Tibial nerve (tissue), 4 donors: Measurements from ENCODE around the gene ST8SIA3. TPM values are rescaled to one million over a fixed set of nuclear protein-coding genes. Genes with fewer than 3 reads are reported as not detected.

Experiments used
- DNase-seq, 2 donors: peaks; one replicate each; pipeline ENCODE4 v3.0.0-alpha.2; 2019; ENCODE audit warnings: low spot score in 2 of 2
- H3K27ac ChIP-seq, 4 donors: fragments of 200-600 bp; sonication (generic) in 3 of 4; one replicate each; pipeline ENCODE4 v1.5.1; 2017 to 2019; ENCODE audit warnings: mild to moderate bottlenecking in 1 of 4
- H3K27me3 ChIP-seq, 2 donors: fragments of 200-600 bp; sonication (generic) in 1 of 2; one replicate each; pipeline versions ENCODE4 v1.5.1 to v1.6.0; 2017 to 2019
- H3K36me3 ChIP-seq, 3 donors: fragments of 200-600 bp; sonication (generic); one replicate each; pipeline ENCODE4 v1.5.1; 2018 to 2019
- H3K4me1 ChIP-seq, 4 donors: fragments of 200-600 bp; sonication (generic) in 3 of 4; one replicate each; pipeline ENCODE4 v1.5.1; 2017 to 2019
- H3K4me3 ChIP-seq, 4 donors: fragments of 200-600 bp; sonication (generic) in 3 of 4; one replicate each; pipeline ENCODE4 v1.5.1; 2017 to 2019; ENCODE audit warnings: mild to moderate bottlenecking in 1 of 4, moderate library complexity in 1 of 4
- H3K9me3 ChIP-seq, 4 donors: fragments of 200-600 bp; sonication (generic) in 3 of 4; one replicate each; pipeline ENCODE4 v1.5.1; 2017 to 2019
- EP300 ChIP-seq, 2 donors: sonication (generic); formaldehyde crosslinking; IDR thresholded peaks; one replicate each; pipeline ENCODE4 v1.6.1; 2017; ENCODE audit warnings: antibody characterized with exemption in 2 of 2, mild to moderate bottlenecking in 1 of 2
- POLR2A ChIP-seq, 2 donors: fragments of 450-650 bp; IDR thresholded peaks; one replicate each; pipeline ENCODE4 v1.6.1; 2017; ENCODE audit warnings: antibody characterized with exemption in 2 of 2, mild to moderate bottlenecking in 2 of 2, moderate library complexity in 2 of 2
- WGBS, 2 donors: methylation state at CpG; one replicate each; pipeline ENCODE4 v1.1.5; 2018; 5-methylcytosine and 5-hydroxymethylcytosine counted together
- total RNA-seq, 4 donors: library from RNA; depleted of rRNA; stranded (reverse); fragments of >200 nt; gene quantifications; one replicate each; pipeline ENCODE4 v1.1.0, GENCODE V29; 2016
- TF ChIP-seq, protein P1 (sequence below), 5 experiments: fragments of 200-600 bp in 3 of 5; fragments of 450-650 bp in 2 of 5; sonication (generic) in 3 of 5; IDR thresholded peaks; one replicate each; pipeline ENCODE4 v1.5.1; 2016 to 2019; ENCODE audit warnings: antibody characterized with exemption in 5 of 5, mild to moderate bottlenecking in 3 of 5, moderate library complexity in 2 of 5

ST8SIA3 gene
- total RNA-seq, 4 donors from 2014 or later: not detected

DNA sequence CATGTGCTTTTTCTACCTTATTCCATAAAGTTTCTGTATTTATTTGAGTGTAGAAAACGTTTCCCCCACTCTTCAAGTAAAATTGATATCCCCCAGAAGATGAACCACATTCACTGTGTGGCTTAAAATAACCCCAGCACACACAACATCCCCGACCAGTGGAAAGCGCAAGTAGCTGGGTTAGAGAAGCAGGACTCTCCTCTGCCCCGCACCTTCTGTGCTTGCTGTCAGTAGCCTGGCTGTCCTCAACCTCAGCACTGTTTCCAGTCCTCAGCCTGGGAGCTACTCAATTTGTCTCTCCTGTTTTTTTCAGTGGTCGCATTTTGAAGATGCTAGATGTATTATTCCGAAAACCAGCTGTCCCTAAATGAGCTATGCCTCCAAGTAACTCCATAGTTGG lies 18.0 kb upstream of the ST8SIA3 start:
- Histone ChIP-seq H3K36me3 (no peaks in the 10 kb centered on the region), H3K4me1 (no peaks in the 10 kb centered on the region), H3K9me3 (no peaks in the 10 kb centered on the region), H3K4me3 (no peak overlapping the region), H3K27me3 (no peaks in the 10 kb centered on the region), H3K27ac (no peak overlapping the region)
- 63% methylated on average over 6 of the region's 6 CpGs for WGBS, 2 donors
- DNase-seq: no peak
- no peak for TF ChIP-seq EP300 (IDR thresholded peaks at IDR 0.05)
- no peak for TF ChIP-seq POLR2A (IDR thresholded peaks at IDR 0.05)

DNA sequence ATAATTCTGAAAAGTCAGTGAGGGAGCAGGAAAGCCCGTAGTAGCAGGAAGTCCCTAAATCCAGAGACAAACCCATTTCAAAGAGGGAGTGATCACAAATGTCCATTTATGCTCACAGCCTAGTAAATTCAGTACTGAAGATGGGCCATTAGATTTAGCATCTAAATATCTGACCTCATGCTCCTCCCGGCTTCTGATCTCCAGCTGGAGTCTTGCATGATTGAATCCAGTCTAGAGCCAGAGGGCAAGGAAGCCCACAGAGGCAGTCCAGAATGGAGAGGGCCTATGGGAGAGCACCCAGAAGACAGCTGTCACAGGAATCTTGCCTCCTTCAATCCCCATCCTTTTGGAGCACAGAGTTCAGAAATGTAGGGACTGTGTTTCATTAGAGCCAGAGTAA lies 16.0 kb upstream of the ST8SIA3 start:
- H3K27me3 ChIP-seq: no peaks in the 10 kb centered on the region
- no peak overlapping the region for H3K4me3 ChIP-seq
- no peak overlapping the region for H3K27ac ChIP-seq
- no peaks in the 10 kb centered on the region for H3K4me1 ChIP-seq
- H3K36me3 ChIP-seq: no peaks in the 10 kb centered on the region
- TF ChIP-seq, protein P1, sequence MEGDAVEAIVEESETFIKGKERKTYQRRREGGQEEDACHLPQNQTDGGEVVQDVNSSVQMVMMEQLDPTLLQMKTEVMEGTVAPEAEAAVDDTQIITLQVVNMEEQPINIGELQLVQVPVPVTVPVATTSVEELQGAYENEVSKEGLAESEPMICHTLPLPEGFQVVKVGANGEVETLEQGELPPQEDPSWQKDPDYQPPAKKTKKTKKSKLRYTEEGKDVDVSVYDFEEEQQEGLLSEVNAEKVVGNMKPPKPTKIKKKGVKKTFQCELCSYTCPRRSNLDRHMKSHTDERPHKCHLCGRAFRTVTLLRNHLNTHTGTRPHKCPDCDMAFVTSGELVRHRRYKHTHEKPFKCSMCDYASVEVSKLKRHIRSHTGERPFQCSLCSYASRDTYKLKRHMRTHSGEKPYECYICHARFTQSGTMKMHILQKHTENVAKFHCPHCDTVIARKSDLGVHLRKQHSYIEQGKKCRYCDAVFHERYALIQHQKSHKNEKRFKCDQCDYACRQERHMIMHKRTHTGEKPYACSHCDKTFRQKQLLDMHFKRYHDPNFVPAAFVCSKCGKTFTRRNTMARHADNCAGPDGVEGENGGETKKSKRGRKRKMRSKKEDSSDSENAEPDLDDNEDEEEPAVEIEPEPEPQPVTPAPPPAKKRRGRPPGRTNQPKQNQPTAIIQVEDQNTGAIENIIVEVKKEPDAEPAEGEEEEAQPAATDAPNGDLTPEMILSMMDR (IDR thresholded peaks at IDR 0.05): no peak
- no peak for TF ChIP-seq EP300 (IDR thresholded peaks at IDR 0.05)
- no peak for TF ChIP-seq POLR2A (IDR thresholded peaks at IDR 0.05)
- H3K9me3 ChIP-seq: no peaks in the 10 kb centered on the region
- no peak for DNase-seq
- 59 to 66% methylated on average over 2 of the region's 2 CpGs for WGBS, 2 donors

DNA sequence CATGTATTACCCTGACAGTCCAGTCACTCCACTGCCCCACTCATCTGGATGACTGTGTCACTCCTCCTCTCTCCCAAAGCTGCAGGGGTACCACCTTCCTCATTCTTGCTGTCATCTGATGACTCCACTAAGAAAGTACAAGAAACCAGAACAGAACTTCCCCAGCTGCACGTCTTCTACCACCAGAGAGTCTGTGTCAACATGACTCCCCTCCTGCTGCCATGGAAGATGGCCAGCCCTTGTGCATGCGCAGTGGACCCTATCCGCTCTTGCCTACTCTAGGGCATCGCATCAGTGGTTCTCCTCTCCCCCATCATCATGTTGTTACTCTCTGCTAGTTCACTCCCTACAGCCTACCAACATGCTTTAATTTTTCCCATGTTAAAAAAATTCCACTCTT lies 14.5 kb upstream of the ST8SIA3 start:
- TF ChIP-seq, protein P1 (IDR thresholded peaks at IDR 0.05): no peak
- TF ChIP-seq EP300 (IDR thresholded peaks at IDR 0.05) (no peak), POLR2A (IDR thresholded peaks at IDR 0.05) (no peak)
- no peaks in the 10 kb centered on the region for H3K27me3 ChIP-seq
- no peak overlapping the region for H3K27ac ChIP-seq
- H3K36me3 ChIP-seq: no peaks in the 10 kb centered on the region
- no peak overlapping the region for H3K4me3 ChIP-seq
- H3K9me3 ChIP-seq: no peaks in the 10 kb centered on the region
- 84 to 87% methylated on average over 4 of the region's 4 CpGs for WGBS, 2 donors
- H3K4me1 ChIP-seq: no peaks in the 10 kb centered on the region
- no peak for DNase-seq

DNA sequence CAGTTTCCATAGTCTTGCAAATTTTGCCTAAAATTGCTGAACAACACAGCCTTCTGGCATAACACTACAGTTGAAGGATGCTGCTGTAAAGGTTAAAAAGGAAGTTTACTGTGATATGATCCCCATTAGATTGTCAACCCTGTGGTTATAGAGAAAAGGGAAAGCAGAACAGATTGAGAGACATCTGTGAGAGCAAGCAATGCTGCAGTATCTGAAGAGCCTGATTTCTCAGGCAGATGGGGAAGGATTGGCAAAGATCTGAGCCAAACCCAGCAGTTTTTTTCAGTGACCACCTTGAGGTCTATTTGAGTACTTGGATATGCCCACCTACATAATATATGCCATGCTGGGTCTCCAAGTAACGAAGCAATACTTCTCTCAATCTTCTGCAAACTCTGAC lies 8.5 kb upstream of the ST8SIA3 start:
- WGBS, 2 donors: 32 to 41% methylated on average over 1 of the region's 1 CpG
- Histone ChIP-seq H3K9me3 (no peaks in the 10 kb centered on the region), H3K27ac (no peak overlapping the region), H3K4me3 (no peak overlapping the region), H3K4me1 (no peaks in the 10 kb centered on the region), H3K27me3 (no peaks in the 10 kb centered on the region), H3K36me3 (no peaks in the 10 kb centered on the region)
- no peak for DNase-seq
- TF ChIP-seq EP300 (IDR thresholded peaks at IDR 0.05): no peak
- TF ChIP-seq, protein P1 (IDR thresholded peaks at IDR 0.05): no peak
- no peak for TF ChIP-seq POLR2A (IDR thresholded peaks at IDR 0.05)

DNA sequence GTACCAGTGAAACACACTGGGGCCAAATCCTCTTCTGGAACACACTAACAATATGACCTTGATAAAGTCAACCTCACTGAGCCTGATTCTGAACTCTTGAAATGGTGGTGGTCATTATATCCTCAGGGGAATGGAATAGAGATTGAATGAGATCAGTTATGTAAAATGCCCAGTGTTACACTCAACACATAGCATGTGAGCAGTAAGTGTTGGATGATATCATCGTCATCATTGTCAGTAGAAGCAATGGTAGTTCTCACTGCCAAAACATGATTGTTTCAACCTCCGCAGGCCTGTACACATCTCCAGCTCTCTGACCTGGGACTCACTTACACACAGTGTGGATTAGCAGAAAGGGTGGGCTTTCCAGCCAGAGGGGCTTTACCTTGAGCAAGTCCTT lies 5.5 kb upstream of the ST8SIA3 start:
- TF ChIP-seq, protein P1 (IDR thresholded peaks at IDR 0.05): no peak
- no peak for TF ChIP-seq EP300 (IDR thresholded peaks at IDR 0.05)
- no peak for TF ChIP-seq POLR2A (IDR thresholded peaks at IDR 0.05)
- no peak for DNase-seq
- no peaks in the 10 kb centered on the region for H3K9me3 ChIP-seq
- WGBS, 2 donors: 87 to 95% methylated on average over 2 of the region's 2 CpGs
- H3K27me3 ChIP-seq: peaks cover 0 to 20% of the 10 kb centered on the region in 2 donors
- no peaks in the 10 kb centered on the region for H3K36me3 ChIP-seq
- no peaks in the 10 kb centered on the region for H3K4me1 ChIP-seq
- no peak overlapping the region for H3K27ac ChIP-seq
- no peak overlapping the region for H3K4me3 ChIP-seq

DNA sequence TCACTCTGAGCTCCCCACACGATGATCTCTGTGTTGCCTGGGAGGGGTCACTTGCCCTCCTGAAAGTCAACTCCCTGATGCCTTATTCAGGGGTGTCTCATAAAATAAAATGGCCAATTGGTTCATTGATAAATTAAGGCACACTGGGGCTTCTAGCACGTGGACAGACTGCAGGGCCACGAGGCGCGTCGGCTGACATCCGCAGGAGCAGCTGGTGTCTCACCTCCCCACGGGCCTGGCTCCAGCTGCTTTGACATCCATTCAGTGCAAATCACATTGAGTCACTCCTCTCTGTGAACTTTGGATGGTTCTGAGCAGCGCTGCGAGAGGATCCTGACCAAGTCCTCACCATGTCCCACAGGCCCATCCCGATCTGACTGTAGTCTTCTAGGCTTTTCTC lies 4.6 kb upstream of the ST8SIA3 start:
- no peaks in the 10 kb centered on the region for H3K9me3 ChIP-seq
- 71 to 80% methylated on average over 7 to 11 of the region's 11 CpGs for WGBS, 2 donors

More for the DNA sequence above, 4.6 kb upstream of the ST8SIA3 start:
- no peak for DNase-seq
- TF ChIP-seq EP300 (IDR thresholded peaks at IDR 0.05): no peak
- TF ChIP-seq POLR2A (IDR thresholded peaks at IDR 0.05): no peak
- TF ChIP-seq, protein P1 (IDR thresholded peaks at IDR 0.05): no peak
- Histone ChIP-seq H3K27ac (no peak overlapping the region), H3K27me3 (peaks cover 0 to 29% of the 10 kb centered on the region in 2 donors), H3K4me1 (peaks cover 0 to 8% (median 0%) of the 10 kb centered on the region in 4 donors), H3K4me3 (no peak overlapping the region), H3K36me3 (no peaks in the 10 kb centered on the region)
